HepG2 (cell line): Measurements from ENCODE around the gene PRR29. TPM values are rescaled to one million over a fixed set of nuclear protein-coding genes. Genes with fewer than 3 reads are reported as not detected.

ENCODE experiments used
- AHDC1 ChIP-seq: sonication (generic); formaldehyde crosslinking; IDR thresholded peaks from 2 replicates; pipeline ENCODE4 v1.5.1; 2020; ENCODE audit warnings: mild to moderate bottlenecking, missing genetic modification reagents, borderline replicate concordance
- CEBPZ ChIP-seq: IDR thresholded peaks from 2 replicates; pipeline ENCODE4 v1.6.1; 2012; ENCODE audit warnings: low read length, improper control_type of control experiment
- MTA1 ChIP-seq: sonication (generic); formaldehyde crosslinking; IDR thresholded peaks from 2 replicates; pipeline ENCODE4 v1.4.0; 2020; ENCODE audit warnings: missing genetic modification reagents, mild to moderate bottlenecking, borderline replicate concordance
- MTF2 ChIP-seq: sonication (generic); formaldehyde crosslinking; IDR thresholded peaks from 2 replicates; pipeline ENCODE4 v1.5.0; 2020; ENCODE audit warnings: missing genetic modification reagents, borderline replicate concordance
- NR2C2 ChIP-seq: sonication (generic); formaldehyde crosslinking; IDR thresholded peaks from 2 replicates; pipeline ENCODE4 v1.4.0; 2020; ENCODE audit warnings: missing genetic modification reagents, mild to moderate bottlenecking, moderate library complexity, borderline replicate concordance
- NR2F2 ChIP-seq: IDR thresholded peaks from 2 replicates; pipeline ENCODE4 v1.6.1; 2012; ENCODE audit warnings: low read depth, inconsistent platforms, borderline replicate concordance
- TCF12 ChIP-seq, 2 experiments: fragments of 450-650 bp in 1 of 2; sonication (generic) in 1 of 2; formaldehyde crosslinking in 1 of 2; IDR thresholded peaks; 2 replicates each; pipeline versions ENCODE4 v1.6.1 to v1.8.0; 2017 to 2022; ENCODE audit warnings: antibody characterized with exemption in 1 of 2, mild to moderate bottlenecking in 1 of 2, missing genetic modification reagents in 1 of 2, moderate library complexity in 1 of 2
- THAP7 ChIP-seq: sonication (generic); formaldehyde crosslinking; IDR thresholded peaks from 2 replicates; pipeline ENCODE4 v1.8.1; 2023; ENCODE audit warnings: mild to moderate bottlenecking, missing genetic modification reagents
- TRAFD1 ChIP-seq: sonication (generic); formaldehyde crosslinking; IDR thresholded peaks from 2 replicates; pipeline ENCODE4 v1.5.1; 2020; ENCODE audit warnings: missing genetic modification reagents, mild to moderate bottlenecking, borderline replicate concordance
- ZFP41 ChIP-seq: sonication (generic); formaldehyde crosslinking; IDR thresholded peaks from 2 replicates; pipeline ENCODE4 v1.4.0; 2020; ENCODE audit warnings: mild to moderate bottlenecking, missing genetic modification reagents, borderline replicate concordance
- ZNF256 ChIP-seq: sonication (generic); formaldehyde crosslinking; conservative IDR thresholded peaks from 2 replicates; pipeline ENCODE4 v1.4.0; 2020; ENCODE audit warnings: missing genetic modification reagents
- ZNF274 ChIP-seq: sonication (generic); formaldehyde crosslinking; IDR thresholded peaks from 2 replicates; pipeline ENCODE4 v1.5.1; 2020; ENCODE audit warnings: mild to moderate bottlenecking, missing genetic modification reagents
- ZNF292 ChIP-seq: sonication (generic); formaldehyde crosslinking; IDR thresholded peaks from 2 replicates; pipeline ENCODE4 v1.8.1; 2022; ENCODE audit warnings: mild to moderate bottlenecking, low read depth, missing genetic modification reagents, borderline replicate concordance
- ZNF563 ChIP-seq: sonication (generic); formaldehyde crosslinking; IDR thresholded peaks from 2 replicates; pipeline ENCODE4 v1.8.0; 2022; ENCODE audit warnings: mild to moderate bottlenecking, moderate library complexity, missing genetic modification reagents
- ZNF607 ChIP-seq: sonication (generic); formaldehyde crosslinking; IDR thresholded peaks from 2 replicates; pipeline ENCODE4 v1.5.1; 2020; ENCODE audit warnings: missing genetic modification reagents, mild to moderate bottlenecking, borderline replicate concordance
- polyA plus RNA-seq, 8 experiments: library from polyadenylated mRNA; depleted of rRNA in 3 of 8; stranded (reverse) in 7 of 8; unstranded in 1 of 8; fragments of >200 nt; fragmentation: Illumina TruSeq in 4 of 8; extraction: Trizol in 4 of 8; gene quantifications; 2 replicates each; pipeline versions ENCODE4 v1.2.1 to v1.2.3, GENCODE V29; 2011 to 2016; ENCODE audit warnings: low read depth in 4 of 8, missing spikeins in 1 of 8, mixed read lengths in 1 of 8; ENCODE audit not compliant: insufficient read depth in 1 of 8
- total RNA-seq, 5 experiments: library from RNA; depleted of rRNA; stranded (reverse); fragments of >200 nt; fragmentation: Illumina TruSeq; extraction: Trizol; gene quantifications; 2 replicates each; pipeline ENCODE4 v1.2.3, GENCODE V29; 2016; ENCODE audit warnings: low read depth in 1 of 5

PRR29 gene
- total and polyA plus RNA-seq, 2 of the 13 experiments (the other 11 are each of a cell fraction or from before 2014, with no cell fraction given): 0.07 to 0.20 TPM

- no peak for TF ChIP-seq AHDC1
- no peak for TF ChIP-seq TRAFD1 (CRISPR knock-in tag)
- TF ChIP-seq ZNF274: no peak
- no peak for TF ChIP-seq ZFP41 (CRISPR knock-in tag)
- TF ChIP-seq NR2F2: no peak
- no peak for TF ChIP-seq ZNF256 (CRISPR knock-in tag)
- no peak for TF ChIP-seq ZNF292 (CRISPR knock-in tag)
- TF ChIP-seq THAP7 (CRISPR knock-in tag): peak; percentile 46; the same call in 1 of the 2 replicates
- TF ChIP-seq TCF12 (IDR thresholded peaks at IDR 0.05): no peak
- no peak for TF ChIP-seq TCF12 (CRISPR knock-in tag; IDR thresholded peaks at IDR 0.05)
- no peak for TF ChIP-seq MTF2 (CRISPR knock-in tag)
- TF ChIP-seq MTA1 (CRISPR knock-in tag): no peak
- no peak for TF ChIP-seq ZNF607 (CRISPR knock-in tag)
- TF ChIP-seq NR2C2 (CRISPR knock-in tag): no peak
- no peak for TF ChIP-seq CEBPZ
- TF ChIP-seq ZNF563: 0 out of 2 replicates have a peak, but pooled peaks have one; percentile 23
Measured at GRCh38 chr17:63950940-63951907, 46.9 kb upstream of the PRR29 start (continued).
